Aorta (tissue), 5 donors: ENCODE results near the gene CREB3L2. TPM values are rescaled to one million over a fixed set of nuclear protein-coding genes. Genes with fewer than 3 reads are reported as not detected.

Source experiments
- ATAC-seq: fragments of 200-7000 bp; cut with Tn5 transposase; one replicate; pipeline ENCODE4 v1.9.1; 2022; ENCODE audit warnings: moderate library complexity; ENCODE audit not compliant: low FRiP score
- DNase-seq, 2 donors: peaks; one replicate each; pipeline ENCODE4 v3.0.0-alpha.2; 2020
- H3K27ac ChIP-seq, 2 donors: one replicate each; pipeline ENCODE4 v1.5.1; 2013; ENCODE audit warnings: low read length in 2 of 2, mild to moderate bottlenecking in 2 of 2, moderate library complexity in 2 of 2, control low read depth in 1 of 2, inconsistent platforms in 1 of 2, low read depth in 1 of 2
- H3K27me3 ChIP-seq, 2 donors: one replicate each; pipeline ENCODE4 v1.6.1; 2013; ENCODE audit warnings: control low read depth in 1 of 2, low read length in 1 of 2, mild to moderate bottlenecking in 1 of 2, moderate library complexity in 1 of 2; ENCODE audit not compliant: insufficient read depth in 2 of 2, control insufficient read depth in 1 of 2
- H3K36me3 ChIP-seq, 2 donors: one replicate each; pipeline ENCODE4 v1.6.1; 2013; ENCODE audit warnings: control low read depth in 1 of 2, low read length in 1 of 2, mild to moderate bottlenecking in 1 of 2; ENCODE audit not compliant: insufficient read depth in 2 of 2, control insufficient read depth in 1 of 2
- H3K4me1 ChIP-seq, 2 donors: one replicate each; pipeline ENCODE4 v1.6.1; 2013; ENCODE audit warnings: low read length in 2 of 2, control low read depth in 1 of 2, mild to moderate bottlenecking in 1 of 2, moderate library complexity in 1 of 2; ENCODE audit not compliant: insufficient read depth in 2 of 2, control insufficient read depth in 1 of 2
- H3K4me3 ChIP-seq, 2 donors: one replicate each; pipeline ENCODE4 v1.5.1; 2013; ENCODE audit warnings: low read length in 2 of 2, control low read depth in 1 of 2, mild to moderate bottlenecking in 1 of 2
- H3K9me3 ChIP-seq: one replicate; pipeline ENCODE4 v1.6.1; 2013; ENCODE audit warnings: mild to moderate bottlenecking, low read length; ENCODE audit not compliant: control insufficient read depth
- WGBS, 2 donors: extraction: QIAGEN DNeasy Blood & Tissue Kit; methylation state at CpG; one replicate each; pipeline ENCODE4 v1.1.7; 2013; 5-methylcytosine and 5-hydroxymethylcytosine counted together
- intact Hi-C, 2 donors: fragments of 100-400 bp; cut with DNase I; formaldehyde crosslinking; loops; one replicate each; pipeline versions ENCODE4 v1.14.2 to v1.15.0; 2022
- polyA plus RNA-seq, 2 donors: library from polyadenylated mRNA; stranded (reverse); fragments of 200-250 nt; gene quantifications; one replicate each; pipeline ENCODE4 v1.2.3, GENCODE V29; 2013
- total RNA-seq, 2 donors: library from RNA; stranded (reverse); fragmentation: NEBNext Ultra II Directional; extraction: Animal tissue kit (Norgen Biotek cat#: 25700); gene quantifications; one replicate each; pipeline ENCODE4 v1.2.1, GENCODE V29; 2021
- donor health status: healthy with polysubstance abuse.
- donor health status: Bipolar disorder and iron deficiency.
- donor health status: DM: no; HTN: no; CAD: no.
- donor health status: DM: no; HTN: no; CAD: no.
- donor health status: DM: yes; HTN: yes; CAD: no.

Gene CREB3L2
- total and polyA plus RNA-seq, 4 donors: 10.6 to 165 (median 73.7) TPM

DNA sequence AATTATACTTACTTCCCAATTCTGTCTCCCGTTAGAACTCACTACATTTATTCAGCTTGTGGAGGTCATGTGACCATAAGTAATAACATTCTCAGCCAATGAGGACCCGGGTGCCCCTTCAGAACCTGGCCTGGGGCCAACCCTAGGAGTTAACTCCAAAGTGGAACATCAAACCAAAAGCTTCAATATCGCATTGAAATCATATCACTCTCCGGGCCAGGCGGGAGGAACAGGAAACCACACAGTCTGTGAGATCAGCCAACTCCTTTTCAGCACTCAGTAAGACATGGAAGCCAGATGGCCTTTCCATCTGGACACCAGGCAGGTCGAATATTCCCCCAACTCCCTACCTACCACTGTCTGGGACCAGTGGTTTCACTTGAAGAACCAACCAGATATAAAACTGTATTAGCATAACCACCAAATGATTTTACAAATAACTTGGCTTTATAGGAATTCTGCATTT is 5.5 kb downstream of the CREB3L2 start:
- Histone ChIP-seq H3K36me3 (no peaks in the 10 kb centered on the region), H3K27ac (peak overlapping the region in 1 of 2 donors; percentile 78), H3K4me1 (peaks cover 0 to 13% of the 10 kb centered on the region in 2 donors), H3K4me3 (peak overlapping the region; percentile 4 to 32), H3K9me3 (no peaks in the 10 kb centered on the region), H3K27me3 (no peaks in the 10 kb centered on the region)
- peak; percentile 76 to 78 for DNase-seq
- intact Hi-C loops: no loop called here
- ATAC-seq: no peak
- WGBS, 2 donors: 1% methylated on average over 6 of the region's 6 CpGs

DNA sequence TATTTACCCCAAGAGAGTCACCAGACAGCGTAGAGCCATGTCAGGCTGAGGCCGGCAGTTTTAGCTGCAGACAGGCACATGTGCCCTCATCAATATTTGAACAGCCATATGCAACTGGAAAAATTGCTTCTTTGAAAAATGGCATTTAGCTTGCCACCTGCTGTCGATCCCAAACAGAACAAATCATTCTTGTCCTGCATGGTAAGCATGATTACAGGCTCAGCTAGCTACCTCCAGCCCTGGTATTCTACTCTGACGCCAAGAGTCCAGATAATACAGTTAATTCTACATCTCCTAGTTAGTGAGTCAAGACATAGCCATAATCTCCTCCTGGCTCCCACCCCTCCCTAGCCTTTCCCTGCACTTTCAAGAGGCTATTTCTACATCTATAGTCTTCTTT is 7.7 kb downstream of the CREB3L2 start:
- WGBS, 2 donors: 37 to 38% methylated on average over 4 of the region's 4 CpGs
- Histone ChIP-seq H3K4me3 (no peak overlapping the region), H3K9me3 (no peaks in the 10 kb centered on the region), H3K27ac (peak overlapping the region; percentile 29 to 73), H3K4me1 (peaks cover 3 to 18% of the 10 kb centered on the region in 2 donors), H3K27me3 (no peaks in the 10 kb centered on the region), H3K36me3 (no peaks in the 10 kb centered on the region)
- DNase-seq (no peak), ATAC-seq (no peak)
- intact Hi-C loops: no loop called here

DNA sequence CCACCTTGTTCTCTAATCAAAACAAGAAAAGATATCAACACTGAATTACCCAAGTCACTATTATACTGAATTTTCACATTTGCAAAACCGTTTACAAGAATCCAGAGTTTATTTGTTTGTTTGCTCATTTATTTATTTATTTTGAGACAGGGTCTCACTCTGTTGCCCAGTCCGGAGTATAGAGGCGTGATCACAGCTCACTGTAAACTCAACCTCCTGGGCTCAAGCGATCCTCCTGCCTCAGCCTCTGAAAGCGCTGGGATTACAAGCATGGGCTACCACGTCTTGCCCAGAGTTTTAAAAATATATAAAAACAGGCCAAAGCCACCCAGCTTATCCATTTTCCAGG is 8.5 kb downstream of the CREB3L2 start:
- Histone ChIP-seq H3K36me3 (no peaks in the 10 kb centered on the region), H3K9me3 (no peaks in the 10 kb centered on the region), H3K27me3 (no peaks in the 10 kb centered on the region), H3K4me3 (no peak overlapping the region), H3K27ac (peak overlapping the region; percentile 2 to 73), H3K4me1 (peaks cover 7 to 21% of the 10 kb centered on the region in 2 donors)
- ATAC-seq (no peak), DNase-seq (no peak)
- intact Hi-C loops: no loop called here
- WGBS, 2 donors: 66 to 74% methylated on average over 6 of the region's 6 CpGs

DNA sequence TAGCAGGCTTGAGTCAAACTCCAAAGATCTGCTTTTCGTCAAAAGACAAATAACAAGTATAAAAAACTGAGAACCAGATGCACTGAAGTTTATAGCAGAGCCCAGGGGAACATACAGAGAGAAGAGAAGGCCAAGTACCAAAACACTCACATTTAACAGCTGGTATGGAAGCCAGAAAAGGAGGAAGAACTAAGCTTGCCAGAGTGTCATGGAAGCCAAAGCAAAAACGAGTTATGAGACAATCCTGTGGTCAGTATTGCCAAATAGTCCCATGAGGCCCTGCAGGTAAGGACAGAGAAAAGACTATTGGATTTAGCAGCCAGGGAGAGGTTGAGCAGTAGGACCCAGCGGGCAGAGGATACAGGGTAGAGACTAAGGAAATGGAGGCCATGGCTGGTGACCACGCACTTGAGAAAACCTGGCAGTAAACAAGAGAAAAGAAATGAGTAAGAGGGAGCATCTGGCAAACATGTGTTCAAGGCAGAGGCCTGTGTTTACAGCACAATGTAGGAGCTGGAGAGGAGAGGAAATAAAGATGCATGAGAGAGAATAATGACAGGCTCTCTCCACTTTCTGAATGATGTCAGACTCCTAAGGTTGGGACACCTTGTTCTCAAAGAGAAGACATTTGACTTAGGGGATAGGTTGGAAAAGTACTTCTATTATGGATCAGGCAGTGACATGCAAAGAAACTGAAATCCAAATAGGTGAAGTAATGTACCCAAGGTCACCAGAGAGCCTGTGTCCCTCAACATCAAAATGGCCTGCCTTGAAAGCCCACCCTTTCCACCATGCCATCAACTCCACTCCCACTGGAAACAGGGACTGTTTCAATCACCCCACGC is 9.1 kb downstream of the CREB3L2 start:
- DNase-seq (peak in 1 of 2 donors; percentile 72), ATAC-seq (peak; percentile 68)
- H3K4me3 ChIP-seq: no peak overlapping the region
- no peaks in the 10 kb centered on the region for H3K27me3 ChIP-seq
- H3K27ac ChIP-seq: peak overlapping the region; percentile 93 to 97
- WGBS, 2 donors: 22 to 30% methylated on average over 5 of the region's 5 CpGs
- no peaks in the 10 kb centered on the region for H3K9me3 ChIP-seq
- H3K4me1 ChIP-seq: peaks cover 7 to 23% of the 10 kb centered on the region in 2 donors
- H3K36me3 ChIP-seq: no peaks in the 10 kb centered on the region
- intact Hi-C loops: no loop called here

DNA sequence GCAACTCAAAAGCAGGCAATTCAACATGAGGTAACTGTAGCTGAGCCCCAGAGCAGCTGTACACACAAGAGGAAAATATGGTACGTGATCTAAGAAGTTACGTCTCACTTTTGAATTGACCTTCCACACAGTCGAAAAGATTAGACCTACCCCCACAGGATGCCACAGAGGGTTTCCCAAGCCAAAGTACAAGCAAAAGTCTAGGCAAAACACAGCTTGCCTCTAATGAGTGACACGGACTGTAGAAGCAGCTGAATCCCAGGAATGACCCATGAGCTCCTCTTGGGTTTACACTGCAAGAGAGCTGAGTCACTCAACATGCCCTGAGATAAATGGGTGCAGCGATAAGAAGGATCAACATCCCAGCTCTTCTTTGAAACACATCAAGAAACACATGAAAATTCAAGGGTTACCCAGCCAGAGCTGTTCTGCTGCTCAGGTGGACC is 9.8 kb downstream of the CREB3L2 start:
- ATAC-seq (no peak), DNase-seq (no peak)
- peak overlapping the region; percentile 93 to 97 for H3K27ac ChIP-seq
- no peaks in the 10 kb centered on the region for H3K27me3 ChIP-seq
- 9% methylated on average over 5 of the region's 5 CpGs for WGBS, 2 donors
- intact Hi-C loops: no loop called here
- H3K4me3 ChIP-seq: no peak overlapping the region
- H3K4me1 ChIP-seq: peaks cover 7 to 21% of the 10 kb centered on the region in 2 donors
- no peaks in the 10 kb centered on the region for H3K36me3 ChIP-seq
- no peaks in the 10 kb centered on the region for H3K9me3 ChIP-seq

DNA sequence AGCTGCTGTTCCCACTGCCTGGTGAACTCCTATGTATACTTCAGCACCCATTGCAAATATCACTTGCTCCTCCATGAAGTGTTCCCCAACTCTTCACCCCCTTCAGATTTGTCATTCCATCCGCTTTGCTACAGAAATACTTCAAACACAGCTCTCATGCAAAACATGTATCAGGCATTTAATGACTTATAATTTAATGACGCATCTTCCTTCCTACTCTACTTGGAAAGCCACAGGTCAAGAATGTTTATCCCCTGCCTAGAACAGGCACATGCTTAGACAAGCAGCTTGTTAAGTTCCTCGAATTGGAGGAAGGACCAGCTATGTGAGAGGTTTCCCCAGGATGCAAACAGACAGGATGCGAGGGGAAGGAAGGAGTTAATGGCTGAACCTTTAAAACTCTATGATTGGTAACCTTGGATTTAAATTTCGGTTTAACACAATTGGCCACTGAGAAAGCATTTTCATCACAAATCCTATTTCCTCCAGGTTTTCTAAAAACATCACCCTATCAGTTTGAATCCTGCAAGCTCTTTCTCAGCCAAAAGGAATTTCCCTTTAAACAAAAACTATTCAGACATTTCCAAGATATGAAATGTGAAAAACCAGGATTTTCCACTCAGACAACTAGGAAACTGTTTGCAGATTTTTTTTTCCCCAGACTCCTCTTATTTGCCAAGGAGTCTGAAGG is 11.5 kb downstream of the CREB3L2 start:
- ATAC-seq: peak; percentile 40
- intact Hi-C loops: loop anchor here in 1 of 2 donors (2.0 kb wide), 1 partner anchor 48 kb away; no protein-coding TSS in a partner anchor

DNA sequence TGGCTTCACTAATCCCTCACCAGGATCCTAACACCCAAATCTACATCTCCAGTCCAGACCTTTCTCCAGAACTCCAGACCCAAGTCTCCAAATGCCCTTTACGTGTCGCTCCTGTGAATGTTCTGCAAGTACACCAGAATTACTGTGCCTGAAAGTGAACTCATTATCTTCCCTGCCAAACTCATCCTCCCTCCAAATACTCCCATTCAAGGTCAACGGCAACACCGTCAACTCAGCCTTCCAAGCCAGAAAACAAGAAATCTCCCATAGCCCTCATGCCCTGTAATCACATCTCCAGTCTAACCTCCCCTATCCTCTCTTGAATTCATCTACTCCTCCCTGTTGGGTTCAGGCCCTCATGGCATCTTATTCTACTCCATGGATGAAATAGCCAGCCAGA is 12.3 kb downstream of the CREB3L2 start:
- 22 to 31% methylated on average over 4 of the region's 4 CpGs for WGBS, 2 donors

More for the DNA sequence above, 11.5 kb downstream of the CREB3L2 start:
- Histone ChIP-seq H3K9me3 (no peaks in the 10 kb centered on the region), H3K4me1 (peaks cover 12 to 28% of the 10 kb centered on the region in 2 donors), H3K36me3 (no peaks in the 10 kb centered on the region), H3K27ac (peak overlapping the region; percentile 96 to 97), H3K4me3 (no peak overlapping the region), H3K27me3 (no peaks in the 10 kb centered on the region)
- no peak for DNase-seq
- 19 to 22% methylated on average over 5 of the region's 5 CpGs for WGBS, 2 donors

DNA sequence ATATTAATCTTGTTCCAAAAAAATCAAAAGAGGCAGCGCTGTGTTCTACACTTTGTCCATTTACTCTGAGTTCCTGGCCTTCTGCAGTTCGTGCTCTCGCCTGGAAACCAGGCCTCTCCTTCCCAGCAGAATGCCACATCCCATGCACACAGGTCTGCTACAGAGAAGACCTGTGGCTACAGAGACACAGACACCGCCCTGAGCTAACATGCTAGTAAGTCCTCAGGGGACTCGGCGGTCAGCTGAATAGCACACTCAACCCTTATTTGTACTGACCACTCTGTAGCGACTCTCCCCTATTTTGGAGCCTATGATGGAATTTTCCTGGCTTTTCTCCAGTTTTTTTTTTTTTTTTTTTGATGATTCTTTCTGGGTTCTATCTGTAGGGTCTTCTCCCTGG is 12.8 kb downstream of the CREB3L2 start:
- Histone ChIP-seq H3K36me3 (no peaks in the 10 kb centered on the region), H3K4me3 (no peak overlapping the region), H3K27ac (peak overlapping the region; percentile 96 to 97), H3K4me1 (peaks cover 18 to 25% of the 10 kb centered on the region in 2 donors), H3K9me3 (no peaks in the 10 kb centered on the region), H3K27me3 (no peaks in the 10 kb centered on the region)
- intact Hi-C loops: no loop called here
- 3 to 7% methylated on average over 7 of the region's 7 CpGs for WGBS, 2 donors
- ATAC-seq (peak; percentile 68), DNase-seq (no peak)

More for the DNA sequence above, 12.3 kb downstream of the CREB3L2 start:
- ATAC-seq: no peak
- no peaks in the 10 kb centered on the region for H3K27me3 ChIP-seq
- DNase-seq: no peak
- peaks cover 15 to 25% of the 10 kb centered on the region in 2 donors for H3K4me1 ChIP-seq
- H3K36me3 ChIP-seq: no peaks in the 10 kb centered on the region
- intact Hi-C loops: no loop called here
- H3K27ac ChIP-seq: peak overlapping the region; percentile 96 to 97
- no peak overlapping the region for H3K4me3 ChIP-seq
- H3K9me3 ChIP-seq: no peaks in the 10 kb centered on the region
